Embryonic facial prominence (tissue), 1 donor: Measurements from ENCODE around the gene PRSS21.

ENCODE experiments used
- DNase-seq: peaks from one replicate; pipeline ENCODE4 v3.0.0-alpha.2; 2016; ENCODE audit errors: extremely low spot score

PRSS21 gene

DNA sequence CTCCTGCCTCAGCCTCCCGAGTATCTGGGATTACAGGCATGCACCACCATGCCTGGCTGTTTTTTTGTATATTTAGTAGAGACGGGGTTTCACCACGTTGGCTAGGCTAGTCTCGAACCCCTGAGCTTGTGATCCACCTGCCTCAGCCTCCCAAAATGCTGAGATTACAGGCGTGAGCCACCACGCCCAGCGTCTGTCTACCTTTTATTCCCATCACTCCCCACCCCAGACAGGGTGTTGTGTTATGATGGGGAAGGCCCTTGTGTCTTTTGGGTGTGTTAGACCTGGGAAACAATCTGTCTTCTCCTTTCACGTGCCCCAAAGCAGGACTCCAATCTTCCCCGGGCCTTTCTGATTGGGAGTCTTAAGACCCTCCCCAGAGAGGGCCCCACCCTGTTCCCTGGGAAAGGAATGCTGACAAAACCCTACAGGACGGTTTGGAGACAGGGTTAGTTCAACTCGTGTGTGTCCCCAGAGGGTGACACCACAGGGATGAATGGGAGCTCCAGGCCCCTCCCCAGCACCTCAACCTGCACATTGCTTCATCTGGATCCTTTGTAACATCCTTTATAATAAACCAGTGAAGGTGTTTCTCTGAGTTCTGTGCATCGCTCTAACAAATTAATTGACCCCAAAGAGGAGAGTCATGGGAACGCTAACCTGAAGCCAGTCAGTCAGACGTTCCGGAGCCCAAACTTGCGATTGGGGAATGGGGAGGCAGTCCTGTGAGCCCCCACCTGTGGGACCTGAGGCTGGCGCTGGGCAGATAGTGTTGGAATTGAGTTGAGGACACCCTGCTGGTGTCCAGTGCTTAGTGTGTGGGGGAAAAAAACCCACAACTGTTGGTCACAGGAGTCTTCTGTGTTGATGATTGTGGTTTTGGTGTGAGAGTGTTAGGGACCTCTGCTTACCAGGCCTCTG is 36.8 kb upstream of the PRSS21 start:
- no peak for DNase-seq

DNA sequence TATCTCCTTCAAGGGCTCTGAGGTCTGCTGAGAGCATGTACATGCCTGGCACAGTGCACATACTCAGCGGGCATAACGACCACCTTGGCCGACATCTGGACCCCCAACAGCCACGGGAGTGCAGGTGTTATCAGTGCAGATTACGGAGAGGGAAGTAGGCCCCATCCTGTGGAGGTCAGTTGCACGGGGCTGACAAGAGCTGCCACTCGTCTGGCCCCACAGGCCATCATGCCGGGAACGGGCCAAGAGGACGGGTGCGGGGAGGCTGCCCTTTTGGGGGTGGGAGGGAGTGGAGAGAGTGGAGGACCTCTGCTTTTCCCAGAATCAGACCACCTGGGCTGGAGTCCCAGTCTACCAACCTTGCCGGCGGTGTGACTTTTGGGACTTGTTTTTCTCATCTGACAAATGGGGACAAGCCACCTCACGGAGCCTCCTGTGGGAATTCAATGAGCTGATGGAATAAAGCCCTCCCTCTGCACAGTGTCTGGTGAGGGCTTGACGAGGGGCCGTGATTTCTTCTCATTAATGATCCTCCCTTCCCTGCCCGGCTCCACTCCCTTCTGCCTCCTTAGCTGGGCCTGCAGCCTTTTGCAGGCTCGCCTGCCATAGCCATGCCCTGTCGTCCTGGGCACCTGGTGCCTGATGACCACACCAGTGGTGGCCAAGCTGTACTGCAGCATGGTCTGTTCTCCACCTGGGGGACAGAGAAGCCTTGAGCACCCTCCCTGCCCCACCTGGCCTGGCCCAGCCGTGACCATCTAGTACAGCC is 34.3 kb upstream of the PRSS21 start:
- DNase-seq: no peak

DNA sequence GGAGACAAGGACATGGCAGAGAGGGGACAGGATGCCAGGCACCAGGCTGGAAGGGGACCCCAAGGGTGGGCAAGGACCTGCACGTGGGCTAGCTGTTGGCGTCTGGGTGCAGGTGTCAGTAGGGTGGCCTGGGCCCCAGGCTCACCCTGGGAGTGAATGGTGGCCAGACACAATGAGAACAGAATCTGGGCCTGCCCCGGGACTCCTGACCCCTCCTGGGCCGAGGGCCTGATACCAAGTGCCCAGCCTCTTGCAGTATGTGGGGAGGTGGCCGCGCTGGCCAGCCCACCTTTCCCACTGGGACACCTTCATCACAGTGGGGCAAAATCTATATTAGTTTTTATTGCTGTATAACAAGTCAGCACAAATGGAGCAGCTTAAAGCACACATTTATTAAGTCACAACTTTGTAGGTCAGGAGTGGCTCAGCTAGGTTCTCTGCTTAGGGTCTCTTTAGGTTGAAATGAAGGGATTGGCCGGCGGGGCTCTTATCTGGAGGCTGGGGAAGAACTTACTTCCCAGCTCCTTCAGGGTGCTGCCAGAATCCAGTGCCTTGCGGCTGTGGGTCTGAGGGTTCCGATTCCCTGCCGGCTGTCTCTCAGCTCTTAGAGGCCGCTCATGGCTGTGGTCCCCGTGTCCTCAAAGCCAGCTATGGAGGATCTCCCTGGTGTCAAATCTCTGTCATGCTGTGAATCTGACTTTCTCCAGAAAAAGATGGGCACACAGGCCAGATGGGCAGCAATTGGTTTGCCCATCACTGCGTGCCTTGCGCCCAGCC is 33.3 kb upstream of the PRSS21 start:
- DNase-seq: no peak

DNA sequence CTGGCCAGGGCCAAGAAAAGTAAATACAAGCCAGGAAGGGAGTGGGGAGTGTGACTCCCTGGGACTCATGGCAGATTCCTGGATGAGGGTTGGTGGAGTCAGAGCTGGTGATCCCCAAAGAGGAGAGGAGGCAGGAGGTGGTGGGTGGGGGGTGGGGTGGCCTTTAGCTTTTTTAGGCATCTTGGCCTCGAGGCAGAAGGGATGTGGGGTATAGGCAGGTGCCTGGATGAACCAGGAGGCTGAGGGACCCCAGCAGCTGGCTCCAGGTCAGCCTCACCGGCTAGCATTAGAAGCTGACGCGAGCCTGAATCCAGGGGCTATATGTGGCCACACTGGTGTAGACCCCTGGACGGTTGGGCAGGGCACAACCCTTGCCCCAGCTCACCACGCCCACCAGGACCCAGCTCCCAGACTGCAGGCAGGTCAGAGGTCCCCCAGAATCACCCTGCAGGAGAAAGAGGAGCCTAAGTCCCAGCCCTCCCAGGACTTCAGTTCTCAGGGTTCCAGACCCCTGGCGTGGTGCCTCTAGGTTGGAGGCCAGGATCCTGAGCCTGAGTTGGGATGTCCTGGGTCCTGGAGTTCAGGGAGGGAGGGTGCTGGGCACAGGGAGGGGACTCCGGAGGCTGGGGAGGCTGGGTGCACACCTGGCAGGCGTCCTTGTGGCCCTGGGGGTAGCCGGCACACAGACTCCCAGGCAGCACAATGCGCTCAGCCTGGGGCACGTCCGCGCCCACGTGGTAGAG is 32.5 kb upstream of the PRSS21 start:
- DNase-seq: no peak

DNA sequence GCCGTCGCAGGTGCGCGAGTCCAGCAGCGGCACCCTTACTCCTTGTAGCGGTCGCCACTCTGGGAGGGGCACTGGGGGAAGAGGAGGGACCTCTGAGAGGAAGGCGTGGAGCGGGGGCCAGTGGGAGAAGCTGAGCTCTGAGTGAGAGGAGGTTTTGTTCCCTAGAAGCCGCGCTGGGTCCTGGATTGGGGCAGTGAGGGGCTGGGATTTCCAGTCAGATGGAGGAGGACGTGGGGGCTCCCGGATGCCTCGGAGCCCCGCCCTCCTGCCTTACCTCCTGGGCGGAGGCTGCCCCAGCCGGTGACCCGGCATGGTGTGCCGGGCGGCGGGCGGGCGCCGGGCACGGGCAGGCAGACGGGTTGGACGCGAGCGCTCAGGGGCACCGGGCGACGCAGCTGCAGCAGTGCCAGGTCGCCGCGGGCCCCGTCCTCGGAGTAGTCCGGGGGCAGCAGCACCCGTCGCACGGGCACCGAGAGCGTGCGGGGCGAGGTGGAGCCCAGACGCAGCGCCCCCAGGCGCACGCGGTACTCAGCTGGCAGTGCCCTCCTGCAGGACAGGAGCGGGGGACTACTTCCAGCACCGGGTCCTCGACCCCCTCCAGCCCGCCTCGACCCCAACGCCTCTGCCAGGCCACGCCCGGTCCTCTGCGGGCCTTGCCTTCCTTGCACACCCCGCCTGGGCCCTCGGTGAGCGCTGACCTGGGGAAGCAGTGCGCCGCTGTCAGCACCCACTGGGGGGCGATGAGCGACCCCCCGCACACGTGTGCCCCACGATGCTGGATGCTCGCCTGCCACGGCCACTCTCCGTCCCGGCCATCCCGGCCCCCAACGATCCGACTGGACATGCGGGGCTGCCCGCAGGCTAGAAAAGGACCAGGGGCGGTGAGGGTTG is 31.7 kb upstream of the PRSS21 start:
- DNase-seq: no peak

DNA sequence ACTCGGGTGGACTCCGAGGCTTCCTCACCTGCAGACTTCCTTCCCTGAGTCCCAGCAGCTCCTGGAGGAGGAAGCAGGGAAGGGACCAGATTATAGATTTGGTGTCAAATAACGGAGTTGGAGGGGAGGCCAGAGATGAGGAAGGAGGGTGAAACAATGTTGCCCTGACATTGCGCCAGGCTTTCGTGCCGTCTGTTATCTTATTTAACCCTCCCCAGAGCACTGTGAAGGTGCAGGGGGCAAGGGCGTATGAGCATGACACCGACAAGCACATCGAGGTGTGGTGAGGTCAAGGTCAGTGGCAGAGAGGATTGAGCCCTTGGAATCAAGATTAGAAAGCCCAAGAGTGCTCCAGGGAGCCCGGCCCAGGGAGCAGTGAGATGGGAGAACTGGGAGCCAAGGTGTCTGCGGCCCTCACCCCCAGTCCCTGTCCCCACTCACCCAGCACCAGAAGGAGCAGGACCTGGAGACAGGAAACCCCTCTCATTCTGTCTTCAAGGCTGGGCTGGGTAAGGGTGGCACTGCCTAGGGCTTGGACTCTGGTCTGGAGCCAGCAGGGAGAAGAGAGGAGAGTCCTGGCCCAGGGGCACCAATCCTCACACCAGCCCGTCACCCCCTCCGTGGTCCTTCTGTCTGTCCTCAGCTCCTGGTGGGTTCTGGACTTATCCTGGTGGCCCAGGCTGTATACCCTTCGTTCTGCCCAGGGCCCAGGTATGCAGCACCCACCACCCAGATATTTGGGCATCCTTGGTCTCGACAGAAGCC is 30.8 kb upstream of the PRSS21 start:
- DNase-seq: no peak

DNA sequence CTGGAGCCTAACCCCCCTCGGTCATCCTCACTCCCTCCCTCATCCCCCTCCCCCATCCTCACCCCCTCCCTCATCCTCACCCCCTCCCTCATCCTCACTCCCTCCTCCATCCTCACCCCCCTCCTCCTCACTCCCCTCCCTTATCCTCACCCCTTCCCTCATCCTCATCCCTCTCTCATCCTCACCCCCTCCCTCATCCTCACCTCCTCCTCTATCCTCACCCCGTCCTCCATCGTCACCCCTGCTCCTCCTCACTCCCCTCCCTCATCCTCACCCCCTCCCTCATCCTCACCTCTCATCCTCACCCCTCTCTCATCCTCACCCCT is 30.2 kb upstream of the PRSS21 start:
- no peak for DNase-seq

DNA sequence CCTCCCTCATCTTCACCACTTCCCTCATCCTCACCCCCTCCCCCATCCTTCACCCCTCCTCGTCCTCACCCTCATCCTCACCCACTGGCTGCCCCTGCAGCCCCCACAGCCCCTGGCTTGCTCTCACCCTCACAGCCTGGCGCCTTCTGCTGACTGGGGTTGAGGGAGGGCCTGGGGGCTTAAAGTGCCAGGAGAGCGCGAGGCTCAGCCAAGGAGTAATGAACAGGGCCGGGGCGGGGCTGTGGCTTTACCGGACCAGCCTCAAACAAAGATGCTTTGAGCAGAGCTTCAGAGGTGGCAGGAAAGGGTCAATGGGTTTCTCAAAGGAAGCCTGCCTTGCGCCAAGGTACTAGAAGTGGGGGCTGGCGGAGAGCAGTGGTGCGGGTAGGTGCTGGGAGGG is 29.6 kb upstream of the PRSS21 start, which contains the start of gene PRSS33:
Gene PRSS33, minus strand, starts transcription at position 155 of the 400 bp plus-strand sequence. CDS start 1,013 bp downstream, outside the sequence.
- DNase-seq: no peak

DNA sequence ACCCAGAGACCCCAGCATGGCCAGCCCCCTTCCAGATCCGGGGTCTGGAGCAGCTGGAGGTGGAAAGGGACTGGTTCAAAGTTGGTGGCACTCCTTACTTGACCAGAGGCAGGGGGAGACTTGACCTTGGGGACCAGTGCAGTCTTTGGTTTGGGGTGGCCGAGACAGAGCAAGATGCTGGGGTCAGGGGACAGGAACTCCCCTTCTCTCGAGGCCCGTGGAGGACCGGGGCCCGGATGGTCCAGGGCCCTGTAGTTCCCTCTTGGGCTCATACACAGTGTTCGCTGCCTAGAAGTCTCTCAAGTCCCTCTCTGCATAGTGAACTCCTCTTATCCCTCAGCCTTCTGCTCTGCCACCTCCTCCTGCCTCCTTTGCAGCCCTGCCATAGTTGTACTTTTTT is 29.1 kb upstream of the PRSS21 start:
- no peak for DNase-seq

DNA sequence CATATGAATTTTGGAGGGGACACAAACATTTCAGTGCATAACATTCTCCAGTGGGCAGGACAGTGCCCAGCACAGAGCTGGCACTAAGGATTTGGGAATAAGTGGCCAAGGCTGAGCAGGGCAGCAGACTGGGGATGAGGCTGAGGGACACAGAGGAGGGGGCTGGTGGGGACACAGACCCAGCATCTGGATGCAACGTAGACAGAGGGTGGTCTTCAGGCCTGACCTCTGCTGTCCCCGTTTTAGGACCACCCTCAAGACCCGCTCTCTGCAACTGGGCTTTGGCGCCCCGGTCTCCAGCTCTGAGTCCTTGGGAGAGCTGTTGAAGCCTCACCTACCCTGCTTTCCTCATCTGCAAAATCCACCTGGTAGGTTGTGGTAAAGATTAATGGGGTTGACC is 26.4 kb upstream of the PRSS21 start:
- no peak for DNase-seq

DNA sequence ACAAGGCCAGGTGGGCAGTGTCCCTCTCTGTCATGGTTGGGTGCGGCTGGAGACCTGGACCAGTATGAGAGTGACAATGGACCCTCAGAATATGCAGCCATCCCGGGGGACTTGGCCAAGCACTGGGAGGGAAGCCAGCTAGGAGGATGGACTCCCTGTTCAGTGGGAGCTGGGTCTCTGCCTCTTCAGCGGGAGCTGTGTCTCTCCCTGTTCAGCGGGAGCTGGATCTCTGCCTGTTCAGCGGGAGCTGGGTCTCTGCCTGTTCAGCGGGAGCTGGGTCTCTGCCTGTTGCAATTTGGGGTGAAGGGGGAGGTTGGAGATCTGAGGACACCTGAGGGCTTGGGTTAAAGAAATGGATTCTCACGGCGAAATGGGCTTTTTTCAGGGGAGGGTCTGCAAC is 25.9 kb upstream of the PRSS21 start:
- no peak for DNase-seq

DNA sequence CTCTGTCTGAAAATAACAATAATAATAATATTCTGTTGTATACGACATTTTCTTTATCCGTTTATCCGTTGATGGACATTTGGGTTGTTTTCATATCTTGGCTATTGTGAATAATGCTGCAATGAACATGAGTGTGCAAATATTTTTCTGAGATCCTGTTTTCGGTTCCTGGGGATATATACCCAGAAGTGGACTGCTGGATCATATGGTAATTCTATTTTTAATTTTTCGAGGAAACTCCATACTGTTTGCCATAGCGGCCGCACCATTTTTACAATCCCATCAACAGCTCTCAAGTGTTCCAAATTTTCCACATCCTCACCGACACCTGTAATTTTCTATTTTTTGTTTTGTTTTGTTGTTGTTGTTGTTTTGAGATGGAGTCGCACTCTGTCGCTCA is 24.1 kb upstream of the PRSS21 start:
- DNase-seq: no peak

DNA sequence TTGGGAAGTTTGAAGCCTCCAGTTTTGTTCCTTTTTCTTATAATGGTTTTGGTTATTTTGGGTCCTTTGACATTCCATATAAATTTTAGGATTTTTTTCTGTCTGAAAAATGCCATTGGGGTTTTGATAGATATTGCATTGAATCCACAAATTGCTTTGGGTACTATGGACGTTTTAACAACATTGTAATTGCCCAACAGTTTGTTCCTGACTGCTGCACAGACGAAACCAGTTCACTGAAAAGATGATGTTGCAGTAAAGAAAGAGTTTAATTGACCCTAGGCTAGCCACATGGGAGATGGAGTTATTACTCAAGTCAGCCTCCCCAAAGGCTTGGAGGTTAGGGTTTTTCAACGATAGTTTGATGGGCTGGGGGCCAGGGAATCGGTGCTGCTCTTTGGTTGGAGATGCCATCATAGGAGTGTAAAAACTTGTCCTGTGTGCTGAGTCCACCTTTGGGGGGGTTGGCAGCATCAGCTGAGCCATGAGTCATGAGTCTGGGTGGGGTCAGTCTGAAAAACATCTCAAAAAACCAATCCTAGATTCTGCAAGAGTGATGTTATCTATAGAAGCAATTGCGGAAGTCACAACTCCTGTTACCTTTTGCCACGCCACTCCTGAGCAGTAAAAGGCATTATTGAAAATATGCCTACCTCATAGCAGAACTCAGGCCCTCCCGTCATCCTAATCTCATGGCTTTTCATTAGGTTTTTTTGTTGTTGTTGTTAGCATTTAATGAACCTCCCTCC is 21.5 kb upstream of the PRSS21 start:
- no peak for DNase-seq

DNA sequence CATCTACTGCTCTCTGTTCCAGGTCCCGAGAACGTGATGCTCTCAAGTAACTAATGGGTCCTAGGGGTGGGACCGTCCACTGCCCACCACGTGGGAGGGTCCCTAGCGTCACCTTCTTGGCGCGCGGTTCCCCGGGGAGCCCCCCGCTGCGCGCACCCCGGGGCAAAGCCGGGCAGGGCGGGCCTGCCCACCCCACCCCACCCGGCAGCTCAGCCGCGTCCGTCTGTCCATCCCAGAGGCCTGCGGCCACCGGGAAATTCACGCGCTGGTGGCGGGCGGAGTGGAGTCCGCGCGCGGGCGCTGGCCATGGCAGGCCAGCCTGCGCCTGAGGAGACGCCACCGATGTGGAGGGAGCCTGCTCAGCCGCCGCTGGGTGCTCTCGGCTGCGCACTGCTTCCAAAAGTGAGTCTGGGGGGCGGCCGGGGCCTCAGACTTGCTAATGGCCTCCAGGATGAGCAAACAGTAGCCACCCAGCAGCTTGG is 18.3 kb upstream of the PRSS21 start:
- DNase-seq: no peak

DNA sequence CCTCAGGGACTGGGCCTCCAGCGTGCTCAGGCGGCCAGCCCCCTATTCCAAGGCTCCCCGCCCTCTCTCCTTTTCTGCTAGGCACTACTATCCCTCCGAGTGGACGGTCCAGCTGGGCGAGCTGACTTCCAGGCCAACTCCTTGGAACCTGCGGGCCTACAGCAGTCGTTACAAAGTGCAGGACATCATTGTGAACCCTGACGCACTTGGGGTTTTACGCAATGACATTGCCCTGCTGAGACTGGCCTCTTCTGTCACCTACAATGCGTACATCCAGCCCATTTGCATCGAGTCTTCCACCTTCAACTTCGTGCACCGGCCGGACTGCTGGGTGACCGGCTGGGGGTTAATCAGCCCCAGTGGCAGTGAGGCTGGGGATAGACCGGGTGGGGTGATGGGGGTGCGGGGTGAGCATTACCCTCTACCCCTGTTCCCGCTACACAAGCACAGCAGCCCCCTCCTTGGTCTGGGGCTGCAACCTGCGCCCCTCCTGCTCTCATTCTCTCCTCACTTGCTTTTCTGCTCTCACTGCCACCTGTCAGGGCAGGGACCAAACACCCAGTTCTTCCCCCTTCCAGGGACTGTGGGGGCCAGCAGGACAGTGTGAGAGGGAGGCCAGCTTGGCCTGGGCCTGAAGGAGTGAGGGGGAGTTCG is 17.7 kb upstream of the PRSS21 start:
- no peak for DNase-seq

DNA sequence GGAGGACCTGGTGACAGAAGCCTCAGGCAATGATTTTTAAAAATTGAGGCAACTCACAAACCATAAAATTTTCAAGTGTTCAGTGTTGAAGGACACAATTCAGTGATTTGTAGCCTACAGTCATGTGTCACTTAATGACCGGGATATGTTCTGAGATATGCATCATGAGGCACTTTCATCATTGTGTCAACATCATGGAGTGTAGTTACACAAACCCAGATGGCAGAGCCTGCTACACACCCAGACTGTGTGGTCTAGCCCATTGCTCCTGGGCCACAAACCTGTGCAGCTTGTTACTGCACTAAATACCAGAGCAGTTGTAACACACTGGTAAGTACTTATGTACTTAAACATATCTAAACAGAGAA is 17.2 kb upstream of the PRSS21 start:
- DNase-seq: no peak

DNA sequence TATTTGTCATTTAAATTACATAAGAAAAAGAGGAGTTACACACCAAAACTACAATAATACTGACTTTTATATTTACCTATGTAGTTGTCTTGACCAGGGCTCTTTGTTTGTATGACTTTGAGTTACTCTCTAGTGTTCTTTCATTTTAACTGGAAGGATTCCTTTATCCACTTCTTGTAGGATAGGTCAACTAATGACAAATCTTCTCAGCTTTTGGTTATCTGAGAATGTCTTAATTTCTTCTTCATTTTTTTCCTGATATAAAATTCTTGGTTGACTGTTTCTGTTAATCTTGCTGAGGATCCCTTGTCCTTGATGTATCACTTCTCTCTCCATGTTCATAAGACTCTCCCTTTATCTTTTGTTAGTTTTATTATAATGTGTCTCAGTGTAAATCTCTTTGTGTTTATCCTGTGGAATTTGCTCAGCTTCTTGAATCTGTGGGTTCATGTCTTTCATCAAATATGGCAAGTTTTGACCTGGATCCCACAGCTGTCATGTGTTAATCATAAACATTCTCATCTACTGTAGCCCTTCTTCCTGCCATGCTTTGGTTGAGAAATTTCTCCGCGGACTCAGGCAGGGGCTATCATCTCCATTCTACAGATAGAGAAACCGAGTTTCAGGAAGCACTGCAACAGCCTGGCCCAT is 13.4 kb upstream of the PRSS21 start:
- no peak for DNase-seq

DNA sequence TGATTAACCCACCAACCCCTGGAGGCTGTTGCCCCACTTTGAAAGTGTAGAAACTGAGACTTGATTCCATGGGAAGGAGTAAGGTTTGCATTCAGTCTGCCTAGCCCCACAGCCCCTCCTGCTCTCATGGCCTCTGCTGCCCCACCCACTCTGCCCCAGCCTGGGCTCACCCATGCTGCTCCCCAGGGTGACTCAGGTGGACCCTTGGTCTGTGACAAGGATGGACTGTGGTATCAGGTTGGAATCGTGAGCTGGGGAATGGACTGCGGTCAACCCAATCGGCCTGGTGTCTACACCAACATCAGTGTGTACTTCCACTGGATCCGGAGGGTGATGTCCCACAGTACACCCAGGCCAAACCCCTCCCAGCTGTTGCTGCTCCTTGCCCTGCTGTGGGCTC is 12.3 kb upstream of the PRSS21 start:
- DNase-seq: no peak
